ENCODE data around the gene PLEKHA3. TPM values are rescaled to one million over a fixed set of nuclear protein-coding genes. Genes with fewer than 3 reads are reported as not detected.
A peak's percentile ranks its signal among the peaks of the same experiment; 100 is the strongest.

PLEKHA3 gene
- total and polyA plus RNA-seq, 9 of the 15 experiments (the other 6 are each of a cell fraction or from before 2014, with no cell fraction given), result 2.3 to 23.4 (median 10.5) TPM

DNA sequence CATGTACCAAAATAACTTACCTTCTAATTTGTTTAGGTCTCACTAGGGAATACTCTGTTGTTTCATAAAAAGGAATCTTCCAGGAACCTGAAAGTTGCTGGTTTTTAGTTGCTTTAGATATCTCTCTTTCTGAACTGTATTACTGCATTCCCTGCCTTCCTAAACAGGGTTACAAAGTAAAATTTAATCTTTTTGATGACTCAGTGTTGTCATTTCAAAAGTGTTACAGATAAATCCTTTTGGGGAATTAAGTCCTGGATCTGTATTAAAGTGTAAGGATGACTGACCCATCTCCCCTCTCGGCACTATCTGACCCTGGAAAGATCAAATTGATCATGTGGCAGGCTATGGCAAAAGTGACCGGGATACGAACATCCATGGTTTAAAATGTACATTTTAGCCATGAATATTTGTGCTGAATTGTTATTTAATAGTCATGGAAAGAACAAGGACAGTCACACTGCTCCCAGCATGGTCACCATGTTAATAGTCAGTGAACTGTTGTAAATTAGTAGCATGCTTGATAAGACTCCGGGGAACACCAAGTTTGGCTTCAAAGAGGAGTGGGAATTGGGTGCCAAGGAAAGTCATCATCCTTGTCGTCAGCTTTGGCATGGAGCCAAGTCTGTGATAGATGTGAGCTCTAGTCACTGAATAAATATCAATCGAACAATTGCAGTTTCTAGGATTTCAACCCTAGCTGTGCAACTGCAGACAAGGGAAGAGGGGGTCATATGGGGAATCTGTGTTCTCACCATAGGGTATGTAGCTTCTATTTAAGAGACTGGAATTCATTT lies 4.2 kb downstream of the PLEKHA3 start (continued):
- TF ChIP-seq RAD21 (CRISPR knock-in tag; conservative IDR thresholded peaks at IDR 0.05 in 1 of 2, IDR thresholded peaks at IDR 0.05 in 1 of 2), result peak in 1 of 2 experiments; percentile 9; a peak in 1 of 4 replicates
- TF ChIP-seq TBL1XR1 (IDR thresholded peaks at IDR 0.05; ENCODE audit: low read length in 2 of 2), result no peak
- peak; percentile 99 for TF ChIP-seq NFIX (CRISPR knock-in tag; IDR thresholded peaks at IDR 0.05; ENCODE audit: low read depth)
- peak; percentile 95 for TF ChIP-seq SMAD1 (IDR thresholded peaks at IDR 0.05; ENCODE audit: low read depth, low read length, partially characterized antibody)
- peak; percentile 65; the same call in 1 of the 2 replicates for TF ChIP-seq C11orf30 (IDR thresholded peaks at IDR 0.05; ENCODE audit: low read depth)
- TF ChIP-seq SRSF3 (IDR thresholded peaks at IDR 0.05; ENCODE audit: insufficient read depth, low read length), result no peak
- no peak for TF ChIP-seq ZNF436 (CRISPR knock-in tag; IDR thresholded peaks at IDR 0.05)
- no peak for TF ChIP-seq CBX2 (IDR thresholded peaks at IDR 0.05; ENCODE audit: insufficient read depth, low read length, poor library complexity, severe bottlenecking)
- TF ChIP-seq HDAC3 (IDR thresholded peaks at IDR 0.05; ENCODE audit: borderline replicate concordance, partially characterized antibody), result no peak
- TF ChIP-seq FOSL1 (tag; conservative IDR thresholded peaks at IDR 0.05), result 0 out of 2 replicates have a peak, but pooled peaks have one; percentile 11
- TF ChIP-seq POLR3G (IDR thresholded peaks at IDR 0.05; ENCODE audit: extremely low read depth, insufficient read length, insufficient replicate concordance), result no peak
- no peak for TF ChIP-seq ZNF57 (CRISPR knock-in tag; IDR thresholded peaks at IDR 0.05)
- peak; percentile 65 for TF ChIP-seq ZNF316 (IDR thresholded peaks at IDR 0.05)
- TF ChIP-seq ZNF354B (CRISPR knock-in tag; IDR thresholded peaks at IDR 0.05), result no peak
